Measurements from ENCODE around the gene LNPEP.
A peak's percentile ranks its signal among the peaks of the same experiment; 100 is the strongest.
"Not testable (repeated sequence)": the region's sequence is repeated elsewhere in the genome, so short reads cannot be mapped to it uniquely, and the experiment has no call there.

LNPEP gene

GRCh38 chr5:96930058-96930457 lies 5.8 kb upstream of the LNPEP start:
- DNase-seq (ENCODE audit: low spot score), result no peak

DNA sequence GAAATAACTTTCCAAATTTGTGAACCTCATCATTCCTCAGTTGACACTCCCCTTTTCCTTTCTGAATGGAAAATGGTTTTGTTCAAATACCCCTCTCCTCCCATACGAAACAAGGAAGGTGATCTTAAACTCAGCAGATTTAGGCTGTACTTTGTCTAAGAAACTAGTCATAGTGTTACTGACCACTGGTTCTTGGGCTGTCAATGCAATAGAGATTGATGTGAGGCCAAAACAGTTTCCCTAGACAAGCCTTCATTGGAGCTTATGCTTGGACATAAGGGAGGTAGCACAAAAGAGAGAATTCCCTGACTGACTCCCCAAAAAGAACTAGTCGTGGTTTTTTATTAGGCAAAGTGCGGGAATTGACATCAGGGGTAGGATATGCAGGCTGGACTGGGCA lies 5.3 kb upstream of the LNPEP start:
- DNase-seq (ENCODE audit: low spot score), result no peak

- not testable (repeated sequence) for DNase-seq (ENCODE audit: low spot score)
These were observed 4.8 kb upstream of the LNPEP start for GRCh38 chr5:96931037-96931436.

GRCh38 chr5:96931605-96932004 lies 4.3 kb upstream of the LNPEP start:
- no peak for DNase-seq (ENCODE audit: low spot score)

DNA sequence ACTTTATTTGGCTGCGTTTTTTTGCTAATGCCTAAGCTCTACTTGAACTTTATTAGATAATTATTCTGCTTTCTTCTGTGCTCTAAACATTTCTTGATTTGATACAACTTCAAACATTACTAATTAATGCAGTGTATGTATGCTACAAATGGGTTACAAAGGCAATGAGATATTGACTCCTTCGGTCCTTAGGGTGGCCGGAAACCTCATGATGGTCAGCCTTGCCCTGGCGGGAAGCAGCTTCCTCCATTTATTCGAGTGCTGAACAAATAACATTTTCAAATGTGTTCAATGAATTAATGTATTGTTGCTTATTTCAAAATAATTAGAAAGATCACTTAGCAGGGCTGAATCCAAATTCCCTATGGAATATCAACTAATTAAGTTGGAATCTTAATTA lies 3.9 kb upstream of the LNPEP start:
- no peak for DNase-seq (ENCODE audit: low spot score)

GRCh38 chr5:96933764-96934707 lies 1.8 kb upstream of the LNPEP start:
- DNase-seq (ENCODE audit: low spot score), result no peak

- peak; percentile 82 for DNase-seq (ENCODE audit: low spot score)
These were observed 947 bp upstream of the LNPEP start for GRCh38 chr5:96934708-96935558.

DNA sequence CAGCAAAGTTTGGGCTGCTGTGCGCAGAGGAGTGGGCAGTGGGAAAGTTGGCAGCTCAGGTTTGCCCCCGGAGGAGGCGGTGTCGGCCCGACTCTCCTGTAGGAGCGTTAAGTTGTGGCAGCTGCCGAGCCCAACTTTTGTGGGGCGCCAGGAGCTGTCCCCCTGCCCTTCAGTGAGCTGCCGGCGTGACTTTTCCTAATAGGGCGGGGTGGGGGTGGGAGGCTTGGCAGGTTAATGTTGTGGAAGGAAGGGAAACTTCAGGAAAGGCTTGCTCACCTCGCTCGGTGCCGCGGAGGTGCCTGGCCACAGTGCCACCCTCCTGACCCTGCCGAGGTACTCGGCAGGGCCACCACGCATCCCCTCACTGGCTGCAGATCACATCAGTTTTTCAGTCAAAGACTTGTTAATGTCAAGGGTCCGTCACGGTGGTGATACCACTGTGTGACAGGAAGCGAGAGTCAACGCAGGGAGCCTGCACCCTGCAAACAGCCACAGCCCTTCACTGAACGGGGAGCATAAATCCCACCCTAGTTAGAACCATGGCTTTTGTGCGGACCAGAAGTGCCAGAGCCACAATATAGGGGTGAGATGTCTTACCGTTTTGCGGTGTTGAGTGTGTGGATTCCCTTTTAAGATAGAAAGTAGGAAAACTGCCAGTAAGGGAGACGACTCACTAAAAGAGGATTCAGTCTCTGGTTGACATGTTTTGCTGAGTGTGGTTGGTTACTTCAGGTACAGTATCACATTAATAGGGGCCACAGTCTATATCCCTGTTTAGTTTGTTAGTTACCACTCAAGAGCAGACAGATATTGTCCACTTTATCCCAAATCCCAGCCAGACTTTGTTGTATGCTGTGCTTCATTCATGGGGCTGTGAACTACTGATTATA lies 796 bp downstream of the LNPEP start:
- DNase-seq (ENCODE audit: low spot score), result peak; percentile 25

DNA sequence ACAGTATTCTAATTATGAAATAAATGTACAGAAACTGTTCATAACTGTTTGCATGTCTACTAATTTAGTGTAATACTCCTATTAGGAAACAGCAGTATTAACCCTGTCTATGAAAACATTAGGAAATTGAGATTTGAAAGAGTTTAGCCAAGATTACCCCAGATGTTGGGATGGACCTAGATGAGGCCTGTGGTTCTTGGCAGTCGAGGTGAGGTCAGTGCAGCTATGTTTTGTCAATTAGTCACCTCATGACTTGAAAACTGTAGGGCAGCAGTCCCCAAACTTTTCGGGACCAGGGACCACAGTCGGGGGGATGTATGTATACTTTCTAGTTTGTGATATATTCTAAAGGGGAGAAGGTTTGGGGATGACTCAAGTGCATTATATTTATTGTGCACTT lies 4.7 kb downstream of the LNPEP start:
- DNase-seq (ENCODE audit: low spot score), result no peak

DNA sequence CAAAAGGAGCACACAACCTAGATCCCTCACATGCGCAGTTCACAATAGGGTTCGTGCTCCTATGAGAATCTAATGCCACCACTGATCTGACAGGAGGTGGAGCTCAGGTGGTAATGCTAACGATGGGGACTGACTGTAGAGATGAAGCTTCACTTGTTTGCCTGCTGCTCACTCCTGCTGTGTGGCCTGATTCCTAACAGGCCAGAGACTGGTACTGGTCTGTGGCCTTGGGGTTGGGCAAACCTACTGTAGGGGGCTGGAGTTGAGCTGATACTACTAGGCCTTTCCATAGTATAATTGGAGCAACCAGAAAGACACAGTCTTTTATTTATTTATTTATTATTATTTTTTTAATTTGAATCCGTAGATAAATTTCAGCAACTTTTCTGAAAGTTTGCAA lies 5.3 kb downstream of the LNPEP start:
- no peak for DNase-seq (ENCODE audit: low spot score)

GRCh38 chr5:96942078-96942477 lies 6.2 kb downstream of the LNPEP start:
- DNase-seq (ENCODE audit: low spot score), result no peak

- DNase-seq (ENCODE audit: low spot score), result no peak
These were observed 7.0 kb downstream of the LNPEP start for GRCh38 chr5:96942911-96943310.

DNA sequence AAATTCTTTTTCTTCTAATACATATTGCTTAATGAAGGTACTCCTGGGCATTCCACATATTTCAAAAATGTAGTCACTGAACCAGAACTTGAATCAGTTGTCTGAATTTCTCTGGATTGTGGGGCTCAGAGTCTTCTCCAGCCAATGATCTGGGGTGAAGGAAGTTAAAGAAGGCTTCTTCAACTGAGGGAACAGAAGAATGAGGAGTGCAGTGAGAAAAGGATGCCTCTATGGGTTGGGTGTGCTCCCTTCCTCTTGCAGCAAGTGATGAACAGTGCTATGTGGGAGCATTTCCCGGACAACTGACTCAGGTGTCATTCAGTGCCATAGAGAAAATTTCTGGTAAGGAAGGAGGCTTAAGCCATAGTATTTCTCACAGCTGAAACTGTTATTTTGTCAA lies 7.9 kb downstream of the LNPEP start:
- no peak for DNase-seq (ENCODE audit: low spot score)

GRCh38 chr5:96945144-96945897 lies 9.4 kb downstream of the LNPEP start:
- no peak for DNase-seq (ENCODE audit: low spot score)

- DNase-seq (ENCODE audit: low spot score), result no peak
These were observed 10.5 kb downstream of the LNPEP start for GRCh38 chr5:96946381-96946780.

DNA sequence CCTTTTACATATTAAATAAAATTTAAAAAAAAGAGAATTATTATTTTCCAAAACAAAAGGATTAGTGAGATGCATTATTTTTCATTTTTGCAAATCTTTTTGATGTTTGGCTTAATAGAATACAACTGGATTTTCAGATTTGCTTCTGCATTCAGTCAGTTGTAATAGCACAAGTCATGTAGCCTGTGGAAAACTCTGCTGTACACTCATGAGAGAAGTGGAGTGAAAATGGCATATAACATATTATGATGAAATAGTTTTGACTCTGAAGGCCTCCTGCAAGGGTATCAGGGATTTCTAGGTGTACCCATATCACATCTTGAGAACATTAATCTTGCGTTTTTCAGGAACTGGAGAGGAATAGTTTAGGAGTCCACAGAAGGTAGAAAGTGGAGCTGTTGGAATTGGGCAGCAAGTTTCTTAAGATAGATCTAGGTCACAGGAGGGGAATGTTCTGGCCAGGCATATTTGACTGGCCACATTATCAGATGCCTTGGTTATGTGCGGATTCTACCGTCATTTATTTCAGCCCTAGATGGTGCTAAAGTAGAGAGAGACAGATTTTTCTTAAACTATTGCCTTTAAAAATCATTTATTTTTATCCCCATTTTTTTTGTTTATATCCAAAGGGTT lies 16.4 kb downstream of the LNPEP start:
- DNase-seq (ENCODE audit: low spot score), result no peak

DNA sequence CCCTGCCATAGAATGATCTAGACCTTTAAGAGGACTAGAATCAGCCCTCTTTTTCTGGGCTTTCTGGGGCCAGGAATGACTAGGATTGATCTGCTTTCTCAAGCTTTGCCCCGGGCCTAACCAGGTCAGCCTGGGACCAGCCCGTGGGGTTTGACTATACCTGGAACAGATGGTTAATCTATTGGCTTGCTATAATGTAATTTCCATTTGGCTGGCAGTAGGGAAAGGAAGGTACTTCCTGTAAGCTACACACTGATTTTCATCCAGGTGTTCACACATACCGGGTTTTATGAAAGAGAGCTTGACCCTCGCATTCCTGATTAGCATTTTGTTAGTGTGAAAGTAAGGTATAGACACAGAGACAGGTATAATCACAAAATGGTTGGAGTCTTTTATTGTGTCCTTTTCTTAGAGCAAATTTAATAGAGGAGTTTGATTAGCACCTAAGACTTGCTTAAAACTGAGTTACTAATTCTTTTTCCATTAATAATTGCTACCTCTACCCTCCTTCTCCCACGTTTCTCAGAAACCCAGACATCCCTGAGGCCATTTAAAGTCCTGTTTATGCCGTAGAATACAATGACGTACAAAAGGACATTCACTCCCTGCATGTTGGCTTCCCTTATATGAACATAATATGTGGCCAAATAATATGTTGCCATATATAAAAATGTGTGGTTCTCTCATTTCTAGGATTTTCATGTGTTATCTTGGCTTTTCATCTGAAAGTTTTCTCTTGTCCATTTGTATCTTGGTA lies 17.3 kb downstream of the LNPEP start:
- no peak for DNase-seq (ENCODE audit: low spot score)

DNA sequence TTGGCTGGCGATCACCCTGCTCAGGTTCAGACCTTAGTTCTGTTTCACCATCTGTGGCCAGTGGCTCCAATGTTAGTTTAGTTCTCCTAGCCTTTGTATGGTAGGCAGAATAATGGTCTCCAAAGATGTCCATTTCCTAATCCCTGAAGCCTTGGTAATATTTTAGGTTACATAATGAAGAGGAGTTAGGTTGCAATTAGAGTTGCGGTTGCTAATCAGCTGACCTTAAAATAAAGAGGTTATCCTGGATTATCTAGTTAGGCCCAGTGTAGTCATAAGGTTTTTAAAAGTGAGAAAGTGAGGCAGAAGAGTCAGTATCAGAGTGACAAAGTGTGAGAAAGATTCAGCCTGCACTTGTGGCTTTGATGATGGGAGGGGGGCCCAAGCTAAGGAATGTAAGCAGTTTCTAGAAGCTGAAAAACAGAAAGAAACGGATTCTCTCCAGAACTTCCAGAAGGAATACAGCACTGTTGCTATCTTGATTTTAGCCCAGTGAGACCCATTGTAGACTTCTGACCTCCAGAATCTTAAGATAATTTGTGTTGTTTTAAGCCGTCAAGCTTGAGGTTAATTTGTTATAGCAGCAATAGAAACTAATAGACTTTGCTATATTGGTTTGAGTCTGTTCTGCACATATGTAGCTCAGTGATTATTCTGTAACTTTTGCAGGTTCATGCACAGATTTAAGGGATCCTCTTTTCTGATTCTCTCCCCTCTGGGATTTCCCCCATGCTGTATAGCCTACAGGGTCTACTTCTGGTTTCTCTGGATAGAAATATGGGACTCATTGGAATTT lies 21.6 kb downstream of the LNPEP start:
- no peak for DNase-seq (ENCODE audit: low spot score)

DNA sequence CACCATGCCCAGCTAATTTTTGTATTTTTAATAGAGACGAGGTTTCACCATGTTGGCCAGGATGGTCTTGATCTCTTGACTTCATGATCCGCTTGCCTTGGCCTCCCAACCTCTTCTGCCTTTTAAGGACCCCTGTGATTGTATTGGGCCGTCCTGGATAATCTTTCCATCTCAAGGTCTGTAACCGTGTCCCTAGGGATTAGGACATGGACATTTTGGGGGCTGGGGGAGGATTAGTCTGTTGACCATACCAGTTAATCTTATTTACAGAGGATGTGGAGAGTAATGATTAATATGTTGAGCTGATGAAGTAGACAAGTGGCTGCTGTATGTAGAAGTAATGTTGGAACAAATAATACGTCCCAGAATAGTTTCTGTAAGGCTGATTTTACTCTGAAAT lies 23.1 kb downstream of the LNPEP start:
- no peak for DNase-seq (ENCODE audit: low spot score)
